ENCODE results near the gene CLEC11A. TPM values are rescaled to one million over a fixed set of nuclear protein-coding genes. Genes with fewer than 3 reads are reported as not detected.

The CLEC11A gene
- total and polyA plus RNA-seq, 2 of the 8 experiments (the other 6 are each of a cell fraction or from before 2014, with no cell fraction given): 4.3 to 17.4 TPM

DNA sequence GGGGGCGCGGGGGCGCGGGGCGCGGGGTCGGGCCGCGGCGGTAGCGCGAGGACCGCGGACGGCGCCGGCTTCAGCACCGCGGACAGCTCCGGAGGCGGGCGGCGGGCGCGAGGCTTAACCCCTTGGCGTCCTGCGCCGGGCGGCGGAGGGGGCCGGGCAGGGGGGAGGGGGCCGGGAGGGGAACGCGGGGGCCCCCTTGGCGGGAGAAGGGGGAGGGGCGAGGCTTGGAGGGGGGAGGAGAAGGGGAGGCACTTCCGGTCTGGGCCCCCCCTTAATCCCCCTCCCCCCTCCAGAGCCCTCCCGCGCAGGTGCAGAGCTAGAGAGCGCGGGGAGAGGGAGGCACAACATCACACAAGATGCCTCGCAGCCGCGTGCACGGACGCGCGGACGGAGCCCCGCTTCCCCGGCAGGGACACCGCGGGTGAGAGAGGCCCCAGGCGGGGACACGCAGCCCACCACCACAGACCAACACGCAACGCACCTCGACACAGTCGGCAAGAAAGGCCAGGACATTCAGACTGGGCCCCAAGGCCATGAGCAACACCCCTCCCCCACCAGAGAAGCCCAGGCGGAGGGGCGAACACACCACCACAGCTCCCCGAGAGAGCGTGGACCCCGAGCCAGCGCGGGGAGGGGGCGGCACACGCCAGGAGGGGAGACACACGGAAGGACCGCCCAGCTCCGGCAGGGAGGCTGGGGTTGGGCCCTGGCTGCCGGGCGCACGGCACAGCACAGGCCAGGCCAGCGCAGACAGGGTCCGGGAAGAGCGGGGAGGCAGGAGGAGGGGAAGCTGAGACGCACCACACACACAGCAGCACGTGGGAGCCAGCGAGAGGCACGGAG, 27.7 kb upstream of the CLEC11A start:
- no peak overlapping the region for H2AFZ ChIP-seq (ENCODE audit: low read length)
- no peak overlapping the region; a peak in 1 of 7 replicates for H3K9ac ChIP-seq (replicated peaks in 1 of 4; ENCODE audit: extremely low read depth in 1 of 4, low read depth in 3 of 4, low read length in 3 of 4)
- peak overlapping the region; percentile 78 for H3K18ac ChIP-seq (ENCODE audit: extremely low read depth, low read length)
- H4K91ac ChIP-seq (replicated peaks; ENCODE audit: insufficient read length, low read length): peak overlapping the region; percentile 54
- peaks cover 9 to 77% (median 70%) of the 10 kb centered on the region in 4 experiments for H3K27me3 ChIP-seq (replicated peaks in 1 of 4; ENCODE audit: control insufficient read depth in 3 of 4, extremely low read depth in 1 of 4, insufficient read depth in 3 of 4, low read length in 3 of 4)
- H4K20me1 ChIP-seq (replicated peaks in 1 of 2; ENCODE audit: control insufficient read depth in 1 of 2, insufficient read depth in 2 of 2, low read length in 2 of 2): peaks cover 0 to 26% of the 10 kb centered on the region in 2 experiments
- H3K23me2 ChIP-seq (ENCODE audit: low read depth, low read length): peaks cover 17% of the 10 kb centered on the region
- H2AK5ac ChIP-seq (ENCODE audit: low read depth, low read length): peak overlapping the region; percentile 53; the same call in 1 of the 2 replicates
- peak overlapping the region; percentile 44; the same call in 1 of the 2 replicates for H2BK5ac ChIP-seq (ENCODE audit: low read depth, low read length)
- peaks cover 0 to 24% (median 21%) of the 10 kb centered on the region in 4 experiments; a peak in 6 of 7 replicates for H3K4me1 ChIP-seq (replicated peaks in 1 of 4; ENCODE audit: control insufficient read depth in 3 of 4, insufficient read depth in 4 of 4, low read length in 3 of 4)
- peak overlapping the region; percentile 86 to 98 for H3K4me2 ChIP-seq (ENCODE audit: insufficient read depth in 1 of 2, low read depth in 2 of 2, low read length in 2 of 2)
- H3K79me2 ChIP-seq (ENCODE audit: control insufficient read depth in 1 of 2, insufficient read depth in 2 of 2, low read length in 2 of 2): no peaks in the 10 kb centered on the region
- H2BK15ac ChIP-seq (ENCODE audit: low read length): no peak overlapping the region
- H4K8ac ChIP-seq (ENCODE audit: extremely low read depth, insufficient read depth, low read length): peak overlapping the region; percentile 57
- peak overlapping the region; percentile 43 to 60 (median 48) for H3K4me3 ChIP-seq (ENCODE audit: extremely low read depth in 1 of 4, insufficient read depth in 2 of 4, low read depth in 3 of 4, low read length in 4 of 4)
- H3K79me1 ChIP-seq (ENCODE audit: low read depth, low read length): no peaks in the 10 kb centered on the region
- H2BK20ac ChIP-seq (ENCODE audit: low read length): peak overlapping the region; percentile 72; the same call in 1 of the 2 replicates
- POLR2A ChIA-PET (ENCODE audit: partially characterized antibody): interaction anchor here (0.5 to 1.6 kb wide), 5 partner anchors 9 to 86 kb away, joined by 3 to 5 read pairs (median 4); no protein-coding TSS in a partner anchor
- H3K9me3 ChIP-seq (ENCODE audit: insufficient read depth in 2 of 2, low read depth in 1 of 2, low read length in 1 of 2): no peaks in the 10 kb centered on the region
- no peak overlapping the region for H3K56ac ChIP-seq (replicated peaks; ENCODE audit: insufficient read length, low read depth, low read length)
- H2BK120ac ChIP-seq (replicated peaks; ENCODE audit: low read depth, low read length): no peak overlapping the region
- peak in 1 of 2 experiments; percentile 82 for DNase-seq (ENCODE audit: low read depth in 1 of 2, low spot score in 2 of 2)
- H3K14ac ChIP-seq (ENCODE audit: insufficient read length): no peak overlapping the region
- no peak overlapping the region for H3K23ac ChIP-seq (ENCODE audit: insufficient read length)
- no peak overlapping the region for H3K4ac ChIP-seq (replicated peaks; ENCODE audit: insufficient read length, low read depth, low read length)
- no peak overlapping the region for H4K5ac ChIP-seq (ENCODE audit: insufficient read length, low read depth, low read length)
- WGBS, 2 experiments (ENCODE audit: extremely low coverage in 1 of 2, insufficient coverage in 1 of 2, insufficient read length in 1 of 2, insufficient replicate concordance in 2 of 2, low coverage in 1 of 2, low lambda C conversion rate in 2 of 2, missing lambda C conversion rate in 1 of 2): 6% methylated on average over 24 of the region's 81 CpGs; no CpG with 5 or more reads in 1 of the 2 experiments
- FAIRE-seq: no peak
- CTCF ChIA-PET (ENCODE audit: partially characterized antibody): interaction anchor here (0.6 to 1.7 kb wide), 7 partner anchors 9 to 1198 kb away, joined by 3 to 11 read pairs (median 4); no protein-coding TSS in a partner anchor
- no peaks in the 10 kb centered on the region for H3K36me3 ChIP-seq (ENCODE audit: control insufficient read depth in 2 of 4, insufficient read depth in 4 of 4, low read length in 3 of 4)
- no peak overlapping the region for H3K27ac ChIP-seq (ENCODE audit: low read depth, low read length)
- peak overlapping the region; percentile 71; the same call in 1 of the 2 replicates for H2BK12ac ChIP-seq (ENCODE audit: low read depth, low read length)
- TF ChIP-seq KDM4A (IDR thresholded peaks at IDR 0.05; ENCODE audit: low read depth, low read length, severe bottlenecking) (peak; percentile 37), MAX (IDR thresholded peaks at IDR 0.05) (peak; percentile 70), GABPA (IDR thresholded peaks at IDR 0.05; ENCODE audit: borderline replicate concordance, insufficient read depth, low read length) (no peak), HDAC6 (IDR thresholded peaks at IDR 0.05; ENCODE audit: low read depth, low read length) (no peak), RNF2 (IDR thresholded peaks at IDR 0.05; ENCODE audit: borderline replicate concordance, low read depth, low read length, missing control alignments, poor library complexity, severe bottlenecking) (no peak), ASH2L (IDR thresholded peaks at IDR 0.05; ENCODE audit: low read length) (no peak), KDM1A (IDR thresholded peaks at IDR 0.05; ENCODE audit: borderline replicate concordance, low read length) (peak; percentile 76; the same call in 1 of the 2 replicates), HDAC2 (IDR thresholded peaks at IDR 0.05; ENCODE audit: borderline replicate concordance in 1 of 2, low read depth in 2 of 2, low read length in 2 of 2) (no peak), GTF2F1 (IDR thresholded peaks at IDR 0.05; ENCODE audit: borderline replicate concordance, low read depth, low read length) (no peak)
